GM23338 (cell line): ENCODE results near the gene LATS1.

Experiments
- CREB1 ChIP-seq: fragments of 250-450 bp; sonication (Bioruptor Pico); IDR thresholded peaks from 2 replicates; pipeline ENCODE4 v1.5.0; 2020; ENCODE audit warnings: low read depth, mild to moderate bottlenecking, moderate library complexity
- CTCF ChIP-seq, 2 experiments: fragments of 200-600 bp in 1 of 2; sonication (generic) in 1 of 2; conservative IDR thresholded peaks; 2 replicates each; pipeline versions ENCODE4 v1.5.1 to v1.6.1; 2016 to 2017; ENCODE audit warnings: antibody characterized with exemption in 2 of 2, low read depth in 2 of 2, mild to moderate bottlenecking in 2 of 2, moderate library complexity in 1 of 2
- ETS1 ChIP-seq: IDR thresholded peaks from 2 replicates; pipeline ENCODE4 v1.6.1; 2016; ENCODE audit warnings: antibody characterized with exemption
- EZH2 ChIP-seq: fragments of 200-600 bp; sonication (generic); IDR thresholded peaks from one replicate; pipeline ENCODE4 v1.8.0; 2017; ENCODE audit warnings: antibody characterized with exemption, mild to moderate bottlenecking, low read depth; ENCODE audit not compliant: unreplicated experiment
- EZH2phosphoT487 ChIP-seq: fragments of 200-600 bp; sonication (generic); IDR thresholded peaks from one replicate; pipeline ENCODE4 v1.8.1; 2018; ENCODE audit warnings: antibody characterized with exemption; ENCODE audit not compliant: unreplicated experiment
- JUNB ChIP-seq: IDR thresholded peaks from one replicate; pipeline ENCODE4 v1.6.1; 2016; ENCODE audit warnings: antibody characterized with exemption; ENCODE audit not compliant: unreplicated experiment
- NANOG ChIP-seq: IDR thresholded peaks from 2 replicates; pipeline ENCODE4 v1.6.1; 2016; ENCODE audit warnings: antibody characterized with exemption, borderline replicate concordance
- POLR2AphosphoS5 ChIP-seq: IDR thresholded peaks from 2 replicates; pipeline ENCODE4 v1.6.1; 2016; ENCODE audit warnings: antibody characterized with exemption, low read depth
- STAT1 ChIP-seq: IDR thresholded peaks from one replicate; pipeline ENCODE4 v1.6.1; 2016; ENCODE audit warnings: antibody characterized with exemption; ENCODE audit not compliant: unreplicated experiment
- ZNF114 ChIP-seq: fragments of 250-450 bp; sonication (Bioruptor Pico); IDR thresholded peaks from 2 replicates; pipeline ENCODE4 v1.5.0; 2020; ENCODE audit warnings: mild to moderate bottlenecking, moderate library complexity
- ZNF331 ChIP-seq: fragments of 250-450 bp; sonication (Bioruptor Pico); IDR thresholded peaks from 2 replicates; pipeline ENCODE4 v1.5.0; 2020; ENCODE audit warnings: low read depth, mild to moderate bottlenecking, moderate library complexity
- TF ChIP-seq, protein P1 (sequence below): IDR thresholded peaks from one replicate; pipeline ENCODE4 v1.6.1; 2018; ENCODE audit warnings: antibody characterized with exemption; ENCODE audit not compliant: unreplicated experiment

DNA sequence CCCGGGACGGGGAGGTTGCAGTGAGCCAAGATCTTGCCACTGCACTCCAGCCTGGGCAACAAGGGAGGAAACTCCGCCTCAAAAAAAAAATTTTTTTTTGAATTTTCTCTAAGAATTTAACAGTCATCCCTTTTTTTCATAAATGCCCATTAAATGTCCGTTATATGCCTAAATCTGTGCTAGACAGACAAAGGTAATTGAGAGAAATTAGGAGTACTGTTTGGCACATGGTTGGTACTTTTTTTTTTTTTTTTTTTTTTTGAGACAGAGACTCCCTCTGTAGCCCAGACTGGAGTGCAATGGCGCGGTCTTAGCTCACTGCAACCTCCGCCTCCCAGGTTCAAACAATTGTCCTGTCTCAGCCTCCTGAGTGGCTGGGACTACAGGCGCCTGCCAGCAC, 33.3 kb upstream of the LATS1 start:
- TF ChIP-seq CTCF (conservative IDR thresholded peaks at IDR 0.05; ENCODE audit: low read depth in 2 of 2) (no peak), POLR2AphosphoS5 (no peak), EZH2phosphoT487 (no peak), ETS1 (no peak), ZNF114 (CRISPR knock-in tag) (no peak), STAT1 (no peak), JUNB (no peak), EZH2 (no peak), CREB1 (CRISPR knock-in tag) (no peak), NANOG (no peak), ZNF331 (CRISPR knock-in tag) (no peak)
- TF ChIP-seq, protein P1, sequence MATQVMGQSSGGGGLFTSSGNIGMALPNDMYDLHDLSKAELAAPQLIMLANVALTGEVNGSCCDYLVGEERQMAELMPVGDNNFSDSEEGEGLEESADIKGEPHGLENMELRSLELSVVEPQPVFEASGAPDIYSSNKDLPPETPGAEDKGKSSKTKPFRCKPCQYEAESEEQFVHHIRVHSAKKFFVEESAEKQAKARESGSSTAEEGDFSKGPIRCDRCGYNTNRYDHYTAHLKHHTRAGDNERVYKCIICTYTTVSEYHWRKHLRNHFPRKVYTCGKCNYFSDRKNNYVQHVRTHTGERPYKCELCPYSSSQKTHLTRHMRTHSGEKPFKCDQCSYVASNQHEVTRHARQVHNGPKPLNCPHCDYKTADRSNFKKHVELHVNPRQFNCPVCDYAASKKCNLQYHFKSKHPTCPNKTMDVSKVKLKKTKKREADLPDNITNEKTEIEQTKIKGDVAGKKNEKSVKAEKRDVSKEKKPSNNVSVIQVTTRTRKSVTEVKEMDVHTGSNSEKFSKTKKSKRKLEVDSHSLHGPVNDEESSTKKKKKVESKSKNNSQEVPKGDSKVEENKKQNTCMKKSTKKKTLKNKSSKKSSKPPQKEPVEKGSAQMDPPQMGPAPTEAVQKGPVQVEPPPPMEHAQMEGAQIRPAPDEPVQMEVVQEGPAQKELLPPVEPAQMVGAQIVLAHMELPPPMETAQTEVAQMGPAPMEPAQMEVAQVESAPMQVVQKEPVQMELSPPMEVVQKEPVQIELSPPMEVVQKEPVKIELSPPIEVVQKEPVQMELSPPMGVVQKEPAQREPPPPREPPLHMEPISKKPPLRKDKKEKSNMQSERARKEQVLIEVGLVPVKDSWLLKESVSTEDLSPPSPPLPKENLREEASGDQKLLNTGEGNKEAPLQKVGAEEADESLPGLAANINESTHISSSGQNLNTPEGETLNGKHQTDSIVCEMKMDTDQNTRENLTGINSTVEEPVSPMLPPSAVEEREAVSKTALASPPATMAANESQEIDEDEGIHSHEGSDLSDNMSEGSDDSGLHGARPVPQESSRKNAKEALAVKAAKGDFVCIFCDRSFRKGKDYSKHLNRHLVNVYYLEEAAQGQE, result no peak
